Measurements from ENCODE around the gene NR1I2.

The NR1I2 gene

GRCh38 chr3:119825820-119826219 is 43.9 kb downstream of the NR1I2 start:
- no peak for DNase-seq

GRCh38 chr3:119826711-119827608 is 45.1 kb downstream of the NR1I2 start:
- no peak for DNase-seq

- no peak for DNase-seq
Measured at GRCh38 chr3:119829420-119829819, 47.5 kb downstream of the NR1I2 start.

GRCh38 chr3:119831022-119831421 is 49.1 kb downstream of the NR1I2 start:
- no peak for DNase-seq

GRCh38 chr3:119831941-119832371 is 50.1 kb downstream of the NR1I2 start:
- no peak for DNase-seq

GRCh38 chr3:119834754-119835370 is 53.0 kb downstream of the NR1I2 start:
- DNase-seq = no peak

GRCh38 chr3:119835556-119835955 is 53.7 kb downstream of the NR1I2 start:
- DNase-seq = no peak

GRCh38 chr3:119841808-119842471 is 60.0 kb downstream of the NR1I2 start:
- no peak for DNase-seq

GRCh38 chr3:119849126-119849525 is 67.2 kb downstream of the NR1I2 start:
- no peak for DNase-seq

- DNase-seq = no peak
Measured at GRCh38 chr3:119856695-119857094, 74.8 kb downstream of the NR1I2 start.

GRCh38 chr3:119858957-119859356 is 77.1 kb downstream of the NR1I2 start:
- no peak for DNase-seq

- DNase-seq = no peak
Measured at GRCh38 chr3:119859728-119860127, 77.8 kb downstream of the NR1I2 start.

- DNase-seq = no peak
Measured at GRCh38 chr3:119861681-119862080, 79.8 kb downstream of the NR1I2 start.

- no peak for DNase-seq
Measured at GRCh38 chr3:119862616-119863015, 80.7 kb downstream of the NR1I2 start.

- no peak for DNase-seq
Measured at GRCh38 chr3:119864476-119864875, 82.6 kb downstream of the NR1I2 start.

All from NCI-H187 treated with DMSO at 0.1 percent for 48 hours (cell line).